ENCODE results near the gene DNAL1. TPM values are rescaled to one million over a fixed set of nuclear protein-coding genes. Genes with fewer than 3 reads are reported as not detected.
A peak's percentile ranks its signal among the peaks of the same experiment; 100 is the strongest.
"Not testable (repeated sequence)": the region's sequence is repeated elsewhere in the genome, so short reads cannot be mapped to it uniquely, and the experiment has no call there.

DNAL1 gene
- total RNA-seq, 2 donors from 2014 or later, result 7.6 to 9.4 TPM

- H3K9me3 Mint-ChIP-seq, result no peaks in the 10 kb centered on the region
- no peaks in the 10 kb centered on the region for H3K4me1 Mint-ChIP-seq (ENCODE audit: low read depth in 2 of 2)
- ATAC-seq, result no peak
Observed at GRCh38 chr14:73625706-73626105, 19.1 kb upstream of the DNAL1 start.

GRCh38 chr14:73627151-73627558 lies 17.6 kb upstream of the DNAL1 start:
- Mint-ChIP-seq H3K27me3 (no peaks in the 10 kb centered on the region), H3K36me3 (no peaks in the 10 kb centered on the region), H3K4me3 (no peak overlapping the region), H3K9me3 (no peaks in the 10 kb centered on the region), H3K27ac (no peak overlapping the region), H3K4me1 (ENCODE audit: low read depth in 2 of 2) (no peaks in the 10 kb centered on the region)
- DNase-seq (ENCODE audit: low spot score) (no peak), ATAC-seq (peak in 1 of 2 donors; percentile 38)

More at GRCh38 chr14:73625706-73626105, 19.1 kb upstream of the DNAL1 start:
- Mint-ChIP-seq H3K36me3 (no peaks in the 10 kb centered on the region), H3K27me3 (no peaks in the 10 kb centered on the region), H3K4me3 (no peak overlapping the region), H3K27ac (no peak overlapping the region)
- DNase-seq (ENCODE audit: low spot score), result no peak

GRCh38 chr14:73630009-73630780 lies 14.6 kb upstream of the DNAL1 start:
- Mint-ChIP-seq H3K9me3 (no peaks in the 10 kb centered on the region), H3K27ac (no peak overlapping the region), H3K4me3 (no peak overlapping the region), H3K36me3 (no peaks in the 10 kb centered on the region), H3K27me3 (no peaks in the 10 kb centered on the region), H3K4me1 (ENCODE audit: low read depth in 2 of 2) (peaks cover 4 to 5% of the 10 kb centered on the region in 2 donors)
- no peak for ATAC-seq
- no peak for DNase-seq (ENCODE audit: low spot score)

GRCh38 chr14:73633116-73634010 lies 11.4 kb upstream of the DNAL1 start:
- peak overlapping the region; percentile 59 for H3K4me3 Mint-ChIP-seq
- ATAC-seq (peak; percentile 79 to 87), DNase-seq (ENCODE audit: low spot score) (peak; percentile 68)
- peaks cover 4 to 5% of the 10 kb centered on the region in 2 donors for H3K4me1 Mint-ChIP-seq (ENCODE audit: low read depth in 2 of 2)
- H3K9me3 Mint-ChIP-seq, result no peaks in the 10 kb centered on the region
- peak overlapping the region; percentile 21 to 68 for H3K27ac Mint-ChIP-seq
- no peaks in the 10 kb centered on the region for H3K36me3 Mint-ChIP-seq
- H3K27me3 Mint-ChIP-seq, result peaks cover 0 to 6% of the 10 kb centered on the region in 2 donors

GRCh38 chr14:73634011-73634833 lies 10.6 kb upstream of the DNAL1 start:
- Mint-ChIP-seq H3K4me1 (ENCODE audit: low read depth in 2 of 2) (peaks cover 4 to 5% of the 10 kb centered on the region in 2 donors), H3K27me3 (peaks cover 0 to 6% of the 10 kb centered on the region in 2 donors), H3K27ac (no peak overlapping the region), H3K36me3 (no peaks in the 10 kb centered on the region), H3K4me3 (peak overlapping the region; percentile 59), H3K9me3 (no peaks in the 10 kb centered on the region)
- no peak for DNase-seq (ENCODE audit: low spot score)
- ATAC-seq, result peak; percentile 37 to 55

- DNase-seq (ENCODE audit: low spot score); H3K4me1 Mint-ChIP-seq (ENCODE audit: low read depth in 2 of 2); H3K4me3 Mint-ChIP-seq; H3K9me3 Mint-ChIP-seq; H3K27ac Mint-ChIP-seq; ATAC-seq; H3K27me3 Mint-ChIP-seq; H3K36me3 Mint-ChIP-seq: not testable (repeated sequence)
Observed at GRCh38 chr14:73636355-73636754, 8.4 kb upstream of the DNAL1 start.

- peaks cover 4 to 5% of the 10 kb centered on the region in 2 donors for H3K4me1 Mint-ChIP-seq (ENCODE audit: low read depth in 2 of 2)
- no peak overlapping the region for H3K4me3 Mint-ChIP-seq
- ATAC-seq, result no peak
- no peak for DNase-seq (ENCODE audit: low spot score)
- no peaks in the 10 kb centered on the region for H3K36me3 Mint-ChIP-seq
- no peaks in the 10 kb centered on the region for H3K9me3 Mint-ChIP-seq
- H3K27ac Mint-ChIP-seq, result no peak overlapping the region
- peaks cover 0 to 6% of the 10 kb centered on the region in 2 donors for H3K27me3 Mint-ChIP-seq
Observed at GRCh38 chr14:73637830-73638229, 7.0 kb upstream of the DNAL1 start.

- no peak overlapping the region for H3K4me3 Mint-ChIP-seq
- no peaks in the 10 kb centered on the region for H3K9me3 Mint-ChIP-seq
- ATAC-seq (no peak), DNase-seq (ENCODE audit: low spot score) (no peak)
- H3K27ac Mint-ChIP-seq, result peak overlapping the region in 1 of 2 donors; percentile 54
- no peaks in the 10 kb centered on the region for H3K36me3 Mint-ChIP-seq
- peaks cover 0 to 6% of the 10 kb centered on the region in 2 donors for H3K27me3 Mint-ChIP-seq
- H3K4me1 Mint-ChIP-seq (ENCODE audit: low read depth in 2 of 2), result peaks cover 10 to 17% of the 10 kb centered on the region in 2 donors
Observed at GRCh38 chr14:73640796-73641365, 3.9 kb upstream of the DNAL1 start.

GRCh38 chr14:73645248-73645610 lies 443 bp downstream of the DNAL1 start:
- ATAC-seq (no peak), DNase-seq (ENCODE audit: low spot score) (no peak)
- H3K4me1 Mint-ChIP-seq (ENCODE audit: low read depth in 2 of 2), result peaks cover 10 to 17% of the 10 kb centered on the region in 2 donors
- H3K36me3 Mint-ChIP-seq, result no peaks in the 10 kb centered on the region
- H3K4me3 Mint-ChIP-seq, result peak overlapping the region; percentile 98
- H3K27me3 Mint-ChIP-seq, result no peaks in the 10 kb centered on the region
- peak overlapping the region; percentile 76 to 86 for H3K27ac Mint-ChIP-seq
- H3K9me3 Mint-ChIP-seq, result no peaks in the 10 kb centered on the region

- no peaks in the 10 kb centered on the region for H3K36me3 Mint-ChIP-seq
- H3K27me3 Mint-ChIP-seq, result no peaks in the 10 kb centered on the region
- no peaks in the 10 kb centered on the region for H3K4me1 Mint-ChIP-seq (ENCODE audit: low read depth in 2 of 2)
- H3K4me3 Mint-ChIP-seq, result no peak overlapping the region
- ATAC-seq, result no peak
- no peaks in the 10 kb centered on the region for H3K9me3 Mint-ChIP-seq
- no peak overlapping the region for H3K27ac Mint-ChIP-seq
- no peak for DNase-seq (ENCODE audit: low spot score)
Observed at GRCh38 chr14:73651005-73651404, 6.2 kb downstream of the DNAL1 start.

- DNase-seq (ENCODE audit: low spot score) (no peak), ATAC-seq (no peak)
Observed at GRCh38 chr14:73655851-73656250, 11.1 kb downstream of the DNAL1 start.

GRCh38 chr14:73659202-73659601 lies 14.4 kb downstream of the DNAL1 start:
- not testable (repeated sequence) for H3K4me3 Mint-ChIP-seq

More at GRCh38 chr14:73655851-73656250, 11.1 kb downstream of the DNAL1 start:
- Mint-ChIP-seq H3K27ac (no peak overlapping the region), H3K9me3 (no peaks in the 10 kb centered on the region), H3K36me3 (no peaks in the 10 kb centered on the region), H3K4me3 (no peak overlapping the region), H3K27me3 (no peaks in the 10 kb centered on the region), H3K4me1 (ENCODE audit: low read depth in 2 of 2) (no peaks in the 10 kb centered on the region)

GRCh38 chr14:73660511-73660910 lies 15.7 kb downstream of the DNAL1 start:
- Mint-ChIP-seq H3K4me3 (no peak overlapping the region), H3K9me3 (no peaks in the 10 kb centered on the region), H3K27me3 (no peaks in the 10 kb centered on the region), H3K4me1 (ENCODE audit: low read depth in 2 of 2) (no peaks in the 10 kb centered on the region), H3K27ac (no peak overlapping the region), H3K36me3 (no peaks in the 10 kb centered on the region)
- no peak for DNase-seq (ENCODE audit: low spot score)
- no peak for ATAC-seq

More at GRCh38 chr14:73659202-73659601, 14.4 kb downstream of the DNAL1 start:
- not testable (repeated sequence) for H3K4me1 Mint-ChIP-seq (ENCODE audit: low read depth in 2 of 2); H3K27ac Mint-ChIP-seq; DNase-seq (ENCODE audit: low spot score); H3K27me3 Mint-ChIP-seq; H3K36me3 Mint-ChIP-seq; ATAC-seq; H3K9me3 Mint-ChIP-seq

Data from natural killer cell treated with Interleukin-12 subunit alpha and Interleukin-12 subunit beta and Interleukin-15 and Interleukin-18, amount 100 ng/mL, for 72 hours (primary cell).